Bronchial epithelial cell (primary cell): ENCODE results near the gene SMARCD1. TPM values are rescaled to one million over a fixed set of nuclear protein-coding genes. Genes with fewer than 3 reads are reported as not detected.

ENCODE experiments used
- DNase-seq: peaks from one replicate; pipeline ENCODE4 v3.0.0-alpha.2; 2010; ENCODE audit warnings: low read depth
- FAIRE-seq: peaks from 2 replicates; lab custom pipeline; 2011; peaks lifted over from hg19 to GRCh38; lab: Jason Lieb, UNC
- H3K27me3 ChIP-seq: 2 replicates; pipeline ENCODE4 v1.5.1; 2011; ENCODE audit warnings: low read length; ENCODE audit not compliant: control insufficient read depth, insufficient read depth
- H3K36me3 ChIP-seq: 2 replicates; pipeline ENCODE4 v1.5.1; 2011; ENCODE audit warnings: low read length; ENCODE audit not compliant: control insufficient read depth, insufficient read depth
- H3K4me3 ChIP-seq: 2 replicates; pipeline ENCODE4 v1.5.1; 2011; ENCODE audit warnings: mild to moderate bottlenecking, low read depth, low read length, control low read depth
- total RNA-seq: library from RNA; depleted of rRNA; stranded (reverse); fragments of >200 nt; gene quantifications from 2 replicates; pipeline ENCODE4 v1.2.1, GENCODE V29; 2014
- TF ChIP-seq, protein P1 (sequence below): IDR thresholded peaks from 2 replicates; pipeline ENCODE4 v1.5.1; 2011; ENCODE audit warnings: mild to moderate bottlenecking, moderate library complexity, low read length, control low read depth, inconsistent platforms; ENCODE audit not compliant: insufficient read depth, severe bottlenecking

SMARCD1 gene
- total RNA-seq, 1 donor from 2014 or later, result 24.2 TPM

DNA sequence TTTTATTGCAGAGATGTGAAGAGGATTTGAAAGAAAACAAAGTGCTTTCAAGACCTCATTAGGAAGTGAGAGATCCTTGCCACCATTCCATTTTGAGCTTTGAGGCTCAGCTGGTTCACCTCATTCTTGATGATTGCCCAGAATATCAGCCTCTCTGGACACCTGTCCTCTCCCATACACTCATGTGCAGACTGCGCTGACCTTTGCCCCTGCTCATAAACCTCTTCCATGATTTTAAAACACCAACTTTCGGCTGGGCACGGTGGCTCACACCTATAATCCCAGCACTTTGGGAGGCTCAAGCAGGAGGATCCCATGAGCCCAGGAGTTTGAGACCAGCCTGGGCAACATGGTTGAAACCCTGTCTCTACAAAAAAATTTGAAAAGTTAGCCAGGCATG, 35.8 kb downstream of the SMARCD1 start:
- TF ChIP-seq, protein P1, sequence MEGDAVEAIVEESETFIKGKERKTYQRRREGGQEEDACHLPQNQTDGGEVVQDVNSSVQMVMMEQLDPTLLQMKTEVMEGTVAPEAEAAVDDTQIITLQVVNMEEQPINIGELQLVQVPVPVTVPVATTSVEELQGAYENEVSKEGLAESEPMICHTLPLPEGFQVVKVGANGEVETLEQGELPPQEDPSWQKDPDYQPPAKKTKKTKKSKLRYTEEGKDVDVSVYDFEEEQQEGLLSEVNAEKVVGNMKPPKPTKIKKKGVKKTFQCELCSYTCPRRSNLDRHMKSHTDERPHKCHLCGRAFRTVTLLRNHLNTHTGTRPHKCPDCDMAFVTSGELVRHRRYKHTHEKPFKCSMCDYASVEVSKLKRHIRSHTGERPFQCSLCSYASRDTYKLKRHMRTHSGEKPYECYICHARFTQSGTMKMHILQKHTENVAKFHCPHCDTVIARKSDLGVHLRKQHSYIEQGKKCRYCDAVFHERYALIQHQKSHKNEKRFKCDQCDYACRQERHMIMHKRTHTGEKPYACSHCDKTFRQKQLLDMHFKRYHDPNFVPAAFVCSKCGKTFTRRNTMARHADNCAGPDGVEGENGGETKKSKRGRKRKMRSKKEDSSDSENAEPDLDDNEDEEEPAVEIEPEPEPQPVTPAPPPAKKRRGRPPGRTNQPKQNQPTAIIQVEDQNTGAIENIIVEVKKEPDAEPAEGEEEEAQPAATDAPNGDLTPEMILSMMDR, result no peak
- peaks cover 11% of the 10 kb centered on the region for H3K36me3 ChIP-seq

DNA sequence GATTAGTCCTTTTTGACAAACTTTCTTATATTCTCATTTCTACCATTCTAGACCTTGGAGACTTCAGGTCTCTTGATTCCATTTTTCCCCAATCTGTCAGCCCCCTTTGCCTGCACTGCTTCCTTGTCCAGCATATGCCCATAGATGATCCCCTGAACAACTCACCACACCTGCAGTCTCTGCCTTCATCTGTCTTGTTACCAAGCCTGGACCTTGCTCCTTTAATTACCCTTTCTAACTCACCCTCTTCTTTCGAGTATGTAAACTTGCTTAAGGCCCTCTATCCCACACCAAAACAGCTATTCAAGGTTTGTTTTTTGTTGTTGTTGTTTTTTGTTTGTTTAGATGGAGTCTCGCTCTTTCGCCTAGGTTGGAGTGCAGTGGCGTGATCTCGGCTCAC, 36.5 kb downstream of the SMARCD1 start:
- TF ChIP-seq, protein P1, result no peak
- FAIRE-seq, result no peak
- H3K36me3 ChIP-seq, result peaks cover 10% of the 10 kb centered on the region
- no peaks in the 10 kb centered on the region for H3K27me3 ChIP-seq
- no peak overlapping the region for H3K4me3 ChIP-seq
- DNase-seq, result no peak

More for the DNA sequence above, 35.8 kb downstream of the SMARCD1 start:
- Histone ChIP-seq H3K27me3 (no peaks in the 10 kb centered on the region), H3K4me3 (no peak overlapping the region)
- no peak for DNase-seq
- FAIRE-seq, result no peak

- FAIRE-seq, result no peak
- no peak for DNase-seq
- H3K4me3 ChIP-seq, result no peak overlapping the region
- H3K27me3 ChIP-seq, result no peaks in the 10 kb centered on the region
- TF ChIP-seq, protein P1, result no peak
- peaks cover 10% of the 10 kb centered on the region for H3K36me3 ChIP-seq
Measured at GRCh38 chr12:50123203-50123602, 38.1 kb downstream of the SMARCD1 start.

DNA sequence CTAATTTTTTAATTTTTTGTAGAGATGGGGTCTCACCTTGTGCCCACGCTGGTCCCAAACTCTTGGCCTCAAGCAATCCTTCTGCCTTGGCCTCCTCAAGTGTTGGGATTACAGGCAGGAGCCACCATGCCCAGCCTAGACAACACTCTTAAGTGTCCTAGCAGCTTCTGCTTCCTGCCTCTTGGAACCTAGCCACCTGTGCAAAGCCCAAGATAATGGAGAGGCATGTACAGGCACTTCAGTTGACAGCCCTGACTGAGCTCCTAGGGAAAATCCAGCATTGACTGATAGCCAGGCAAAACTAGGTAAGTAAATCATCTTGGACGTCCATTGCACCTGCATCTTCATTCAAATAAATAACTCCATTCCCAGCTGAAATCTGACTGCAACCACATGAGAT, 42.4 kb downstream of the SMARCD1 start:
- FAIRE-seq, result no peak
- DNase-seq, result peak; percentile 39
- H3K36me3 ChIP-seq, result peaks cover 12% of the 10 kb centered on the region
- H3K4me3 ChIP-seq, result no peak overlapping the region
- H3K27me3 ChIP-seq, result no peaks in the 10 kb centered on the region
- TF ChIP-seq, protein P1, result no peak

DNA sequence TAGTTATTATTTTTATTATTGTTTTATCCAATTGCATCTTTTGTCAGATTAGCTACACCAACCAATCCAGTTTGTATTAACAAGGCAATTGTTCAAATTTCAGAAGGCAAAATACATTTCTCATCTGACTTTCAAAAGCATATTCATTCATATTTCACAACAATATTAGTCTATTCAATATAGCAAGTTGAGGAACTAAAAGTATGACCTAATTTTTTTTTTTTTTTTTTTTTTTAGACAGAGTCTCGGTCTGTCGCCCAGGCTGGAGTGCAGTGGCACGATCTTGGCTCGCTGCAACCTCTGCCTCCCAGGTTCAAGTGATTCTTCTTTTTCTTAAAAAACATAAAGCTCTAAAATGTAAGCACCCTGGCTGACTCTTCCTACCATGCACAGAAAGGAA, 44.1 kb downstream of the SMARCD1 start:
- Histone ChIP-seq H3K36me3 (peaks cover 13% of the 10 kb centered on the region), H3K4me3 (no peak overlapping the region), H3K27me3 (no peaks in the 10 kb centered on the region)
- FAIRE-seq (no peak), DNase-seq (no peak)
- TF ChIP-seq, protein P1, result no peak

- Histone ChIP-seq H3K36me3 (peaks cover 23% of the 10 kb centered on the region), H3K27me3 (no peaks in the 10 kb centered on the region), H3K4me3 (no peak overlapping the region)
- no peak for FAIRE-seq
- TF ChIP-seq, protein P1, result peak; percentile 34
- peak; percentile 39 for DNase-seq
Measured at GRCh38 chr12:50132505-50133135, 47.5 kb downstream of the SMARCD1 start.
